Measurements from ENCODE around the gene PARK7. TPM values are rescaled to one million over a fixed set of nuclear protein-coding genes. Genes with fewer than 3 reads are reported as not detected.
"Not testable (repeated sequence)": the region's sequence is repeated elsewhere in the genome, so short reads cannot be mapped to it uniquely, and the experiment has no call there.

Gene PARK7
- total and polyA plus RNA-seq, 7 experiments from 2014 or later = 97.1 to 364 (median 114) TPM

DNA sequence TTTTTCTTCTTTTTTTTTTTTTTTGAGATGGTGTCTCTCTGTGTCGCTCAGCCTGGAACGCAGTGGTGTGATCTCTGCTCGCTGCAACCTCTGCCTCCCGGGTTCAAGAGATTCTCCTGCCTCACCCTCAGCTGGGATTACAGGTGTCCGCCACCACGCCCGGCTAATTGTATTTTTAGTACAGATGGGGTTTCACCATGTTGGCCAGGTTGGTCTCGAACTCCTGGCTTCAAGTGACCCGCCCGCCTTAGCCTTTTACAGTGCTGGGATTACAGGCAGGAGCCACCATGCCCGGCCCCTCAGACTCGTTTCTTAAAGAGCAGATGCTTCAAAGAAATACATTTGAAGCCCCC lies 1.8 kb downstream of the PARK7 start:
- H3K27me3 ChIP-seq (ENCODE audit: control insufficient read depth in 2 of 2, insufficient read depth in 2 of 2, low read length in 2 of 2); DNase-seq; ATAC-seq; H3K27me3 Mint-ChIP-seq; H3K9me3 Mint-ChIP-seq; H3K27ac ChIP-seq (ENCODE audit: low read depth, low read length); H3K9me3 ChIP-seq (ENCODE audit: control insufficient read depth in 2 of 3, low read length in 3 of 3); CTCF ChIA-PET; H3K4me3 ChIP-seq (ENCODE audit: low read length): not testable (repeated sequence)
- intact Hi-C loops (cut with micrococcal nuclease) = loop anchor here in 1 of 2 donors (10.0 kb wide), 1 partner anchor 1571 kb away; the partner anchor contains the start of gene SLC25A33
- Mint-ChIP-seq H3K4me1 (peaks cover 23 to 83% (median 63%) of the 10 kb centered on the region in 7 donors), H3K27ac (peak overlapping the region in 7 of 9 donors; percentile 28 to 97 (median 79)), H3K36me3 (peaks cover 0 to 31% (median 17%) of the 10 kb centered on the region in 5 donors), H3K4me3 (peak overlapping the region; percentile 45 to 100 (median 91))
- peaks cover 21 to 39% of the 10 kb centered on the region in 2 donors for H3K4me1 ChIP-seq (ENCODE audit: control insufficient read depth in 2 of 2, insufficient read depth in 2 of 2, low read length in 2 of 2)
- POLR2A ChIA-PET = interaction anchor here (0.7 to 1.2 kb wide), 3 partner anchors 12 to 31 kb away, joined by 3 to 5 read pairs (median 3); no protein-coding TSS in a partner anchor
- peaks cover 0 to 41% (median 8%) of the 10 kb centered on the region in 3 experiments for H3K36me3 ChIP-seq (ENCODE audit: control insufficient read depth in 2 of 3, insufficient read depth in 3 of 3, low read length in 3 of 3)

DNA sequence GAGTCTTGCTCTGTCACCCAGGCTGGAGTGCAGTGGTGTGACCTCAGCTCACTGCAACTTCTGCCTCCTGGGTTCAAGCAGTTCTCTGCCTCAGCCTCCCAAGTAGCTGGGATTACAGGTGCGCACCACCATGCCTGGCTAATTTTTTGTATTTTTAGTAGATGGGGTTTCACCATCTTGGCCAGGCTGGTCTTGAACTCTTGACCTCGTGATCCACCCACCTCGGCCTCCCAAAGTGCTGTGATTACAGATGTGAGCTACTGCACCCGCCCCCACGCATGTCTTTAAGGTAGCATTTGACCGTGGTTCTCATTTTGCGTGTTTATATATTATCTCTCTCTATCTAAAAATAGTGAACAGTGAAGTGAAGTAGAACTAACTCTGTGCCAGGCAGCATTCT lies 2.3 kb downstream of the PARK7 start:
- H3K4me3 ChIP-seq (ENCODE audit: low read length); DNase-seq; CTCF ChIA-PET; H3K9me3 Mint-ChIP-seq; H3K27me3 ChIP-seq (ENCODE audit: control insufficient read depth in 2 of 2, insufficient read depth in 2 of 2, low read length in 2 of 2); H3K9me3 ChIP-seq (ENCODE audit: control insufficient read depth in 2 of 3, low read length in 3 of 3); H3K27ac ChIP-seq (ENCODE audit: low read depth, low read length); ATAC-seq; H3K27me3 Mint-ChIP-seq; POLR2A ChIA-PET: not testable (repeated sequence)
- H3K4me1 Mint-ChIP-seq = peaks cover 26 to 85% (median 65%) of the 10 kb centered on the region in 7 donors
- Histone ChIP-seq H3K36me3 (ENCODE audit: control insufficient read depth in 2 of 3, insufficient read depth in 3 of 3, low read length in 3 of 3) (peaks cover 2 to 46% (median 8%) of the 10 kb centered on the region in 3 experiments), H3K4me1 (ENCODE audit: control insufficient read depth in 2 of 2, insufficient read depth in 2 of 2, low read length in 2 of 2) (peaks cover 21 to 39% of the 10 kb centered on the region in 2 donors)
- peaks cover 0 to 33% (median 17%) of the 10 kb centered on the region in 5 donors for H3K36me3 Mint-ChIP-seq
- peak overlapping the region in 9 of 10 donors; percentile 36 to 99 (median 61) for H3K4me3 Mint-ChIP-seq
- peak overlapping the region in 5 of 9 donors; percentile 8 to 79 (median 61) for H3K27ac Mint-ChIP-seq
- intact Hi-C loops (cut with micrococcal nuclease) = loop anchor here in 1 of 2 donors (10.0 kb wide), 1 partner anchor 1571 kb away; the partner anchor contains the start of gene SLC25A33

DNA sequence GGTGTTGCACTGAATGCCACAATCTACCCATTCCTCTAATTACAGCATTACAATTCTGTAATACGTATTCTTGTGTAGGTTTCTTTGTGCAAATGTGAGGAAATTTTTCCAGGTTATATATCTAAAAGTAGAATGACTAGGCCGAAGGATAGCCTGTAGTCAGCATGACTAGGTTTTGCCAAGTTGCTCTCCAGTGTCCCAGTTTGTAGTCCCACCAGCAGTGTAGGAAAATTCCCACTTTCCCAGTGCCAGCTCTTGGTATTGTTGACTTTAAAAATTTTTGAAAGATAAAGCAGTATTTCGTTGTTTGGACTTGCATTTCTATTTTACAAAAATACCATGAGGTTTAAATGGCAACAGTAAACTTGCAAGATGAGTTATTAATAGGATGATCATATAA lies 3.0 kb downstream of the PARK7 start:
- intact Hi-C loops (cut with micrococcal nuclease) = loop anchor here in 1 of 2 donors (10.0 kb wide), 1 partner anchor 1570 kb away; the partner anchor contains the start of gene SLC25A33
- peaks cover 26 to 82% (median 64%) of the 10 kb centered on the region in 7 donors for H3K4me1 Mint-ChIP-seq
- no peaks in the 10 kb centered on the region for H3K27me3 Mint-ChIP-seq
- no peaks in the 10 kb centered on the region for H3K27me3 ChIP-seq (ENCODE audit: control insufficient read depth in 2 of 2, insufficient read depth in 2 of 2, low read length in 2 of 2)
- H3K9me3 ChIP-seq (ENCODE audit: control insufficient read depth in 2 of 3, low read length in 3 of 3) = no peaks in the 10 kb centered on the region
- peak overlapping the region in 4 of 10 donors; percentile 4 to 99 (median 12) for H3K4me3 Mint-ChIP-seq
- CTCF ChIA-PET = interaction anchor here (0.6 to 0.9 kb wide), 3 partner anchors 9 to 991 kb away, joined by 3 to 4 read pairs (median 4); no protein-coding TSS in a partner anchor
- no peak for ATAC-seq
- POLR2A ChIA-PET = no interaction called here
- H3K36me3 Mint-ChIP-seq = peaks cover 0 to 36% (median 21%) of the 10 kb centered on the region in 5 donors
- peaks cover 0 to 4% (median 0%) of the 10 kb centered on the region in 11 donors for H3K9me3 Mint-ChIP-seq
- H3K4me3 ChIP-seq (ENCODE audit: low read length) = no peak overlapping the region
- peak overlapping the region in 2 of 9 donors; percentile 19 to 43 for H3K27ac Mint-ChIP-seq
- no peak for DNase-seq
- no peak overlapping the region for H3K27ac ChIP-seq (ENCODE audit: low read depth, low read length)
- H3K4me1 ChIP-seq (ENCODE audit: control insufficient read depth in 2 of 2, insufficient read depth in 2 of 2, low read length in 2 of 2) = peaks cover 21 to 39% of the 10 kb centered on the region in 2 donors
- H3K36me3 ChIP-seq (ENCODE audit: control insufficient read depth in 2 of 3, insufficient read depth in 3 of 3, low read length in 3 of 3) = peaks cover 7 to 49% (median 8%) of the 10 kb centered on the region in 3 experiments

DNA sequence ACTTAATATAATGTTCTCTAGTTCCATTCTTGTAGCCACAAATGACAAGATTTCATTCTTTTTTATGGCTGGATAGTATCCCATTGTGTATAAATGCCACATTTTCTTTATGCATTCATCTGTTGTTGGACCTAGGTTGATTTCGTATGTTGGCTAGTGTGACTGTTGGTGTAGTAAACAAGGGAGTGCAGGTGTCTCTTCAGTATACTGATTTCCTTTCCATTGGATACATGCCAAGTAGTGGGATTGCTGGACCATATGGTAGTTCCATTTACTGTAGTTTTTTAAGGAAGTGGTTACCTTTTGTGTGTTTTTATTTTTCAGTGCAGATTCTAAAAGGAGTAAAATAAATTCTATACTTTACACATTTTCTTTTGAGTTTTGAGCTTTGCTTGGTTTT lies 5.7 kb downstream of the PARK7 start:
- Histone ChIP-seq H3K9me3 (ENCODE audit: control insufficient read depth in 2 of 3, low read length in 3 of 3) (no peaks in the 10 kb centered on the region), H3K36me3 (ENCODE audit: control insufficient read depth in 2 of 3, insufficient read depth in 3 of 3, low read length in 3 of 3) (peaks cover 15 to 74% (median 26%) of the 10 kb centered on the region in 3 experiments), H3K27me3 (ENCODE audit: control insufficient read depth in 2 of 2, insufficient read depth in 2 of 2, low read length in 2 of 2) (no peaks in the 10 kb centered on the region), H3K4me1 (ENCODE audit: control insufficient read depth in 2 of 2, insufficient read depth in 2 of 2, low read length in 2 of 2) (peaks cover 15 to 30% of the 10 kb centered on the region in 2 donors), H3K27ac (ENCODE audit: low read depth, low read length) (no peak overlapping the region), H3K4me3 (ENCODE audit: low read length) (no peak overlapping the region)
- no peaks in the 10 kb centered on the region for H3K27me3 Mint-ChIP-seq
- H3K27ac Mint-ChIP-seq = peak overlapping the region in 7 of 9 donors; percentile 1 to 77 (median 36)
- DNase-seq (no peak), ATAC-seq (no peak)
- CTCF ChIA-PET = interaction anchor here (1.2 kb wide), 1 partner anchor 18 kb away, joined by 3 read pairs; no protein-coding TSS in a partner anchor
- peaks cover 0 to 53% (median 35%) of the 10 kb centered on the region in 5 donors for H3K36me3 Mint-ChIP-seq
- POLR2A ChIA-PET = interaction anchor here (0.6 kb wide), 1 partner anchor 9 kb away, joined by 3 read pairs; no protein-coding TSS in a partner anchor
- peak overlapping the region in 6 of 10 donors; percentile 0 to 38 (median 4) for H3K4me3 Mint-ChIP-seq
- intact Hi-C loops (cut with micrococcal nuclease) = loop anchor here in 1 of 2 donors (10.0 kb wide), 1 partner anchor 1568 kb away; the partner anchor contains the start of gene SLC25A33
- peaks cover 23 to 65% (median 49%) of the 10 kb centered on the region in 7 donors for H3K4me1 Mint-ChIP-seq
- no peaks in the 10 kb centered on the region for H3K9me3 Mint-ChIP-seq

DNA sequence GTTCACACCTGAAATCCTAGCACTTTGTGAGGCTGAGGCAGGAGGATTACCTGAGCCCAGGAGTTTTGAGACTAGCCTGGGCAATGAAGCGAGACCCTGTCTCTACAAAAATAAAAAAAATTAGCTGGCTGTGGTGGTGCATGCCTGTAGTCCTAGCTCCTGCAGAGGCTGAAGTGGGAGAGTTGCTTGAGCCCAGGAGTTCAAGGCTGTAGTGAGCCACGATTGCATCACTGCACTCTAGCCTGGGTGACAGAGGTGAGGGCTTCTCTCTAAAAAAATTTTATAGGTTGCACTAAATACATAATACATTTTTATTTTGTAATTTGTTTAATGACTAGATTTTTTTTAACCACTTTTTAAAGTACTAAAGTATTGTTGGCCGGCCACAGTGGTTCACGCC lies 6.1 kb downstream of the PARK7 start:
- H3K27me3 ChIP-seq (ENCODE audit: control insufficient read depth in 2 of 2, insufficient read depth in 2 of 2, low read length in 2 of 2) = no peaks in the 10 kb centered on the region
- intact Hi-C loops (cut with micrococcal nuclease) = loop anchor here in 1 of 2 donors (10.0 kb wide), 1 partner anchor 1567 kb away; the partner anchor contains the start of gene SLC25A33
- POLR2A ChIA-PET = interaction anchor here (1.4 kb wide), 1 partner anchor 18 kb away, joined by 4 read pairs; no protein-coding TSS in a partner anchor
- H3K27ac ChIP-seq (ENCODE audit: low read depth, low read length) = no peak overlapping the region
- H3K36me3 Mint-ChIP-seq = peaks cover 0 to 57% (median 35%) of the 10 kb centered on the region in 5 donors
- H3K27ac Mint-ChIP-seq = peak overlapping the region in 2 of 9 donors; percentile 48 to 71
- H3K27me3 Mint-ChIP-seq = no peaks in the 10 kb centered on the region
- ATAC-seq = no peak
- H3K36me3 ChIP-seq (ENCODE audit: control insufficient read depth in 2 of 3, insufficient read depth in 3 of 3, low read length in 3 of 3) = peaks cover 15 to 77% (median 26%) of the 10 kb centered on the region in 3 experiments
- no peaks in the 10 kb centered on the region for H3K9me3 Mint-ChIP-seq
- no peak for DNase-seq
- H3K4me3 ChIP-seq (ENCODE audit: low read length) = no peak overlapping the region
- CTCF ChIA-PET = interaction anchor here (1.2 kb wide), 1 partner anchor 18 kb away, joined by 3 read pairs; no protein-coding TSS in a partner anchor
- no peaks in the 10 kb centered on the region for H3K9me3 ChIP-seq (ENCODE audit: control insufficient read depth in 2 of 3, low read length in 3 of 3)
- H3K4me3 Mint-ChIP-seq = peak overlapping the region in 1 of 10 donors; percentile 38
- H3K4me1 ChIP-seq (ENCODE audit: control insufficient read depth in 2 of 2, insufficient read depth in 2 of 2, low read length in 2 of 2) = peaks cover 11 to 26% of the 10 kb centered on the region in 2 donors
- peaks cover 23 to 60% (median 45%) of the 10 kb centered on the region in 7 donors for H3K4me1 Mint-ChIP-seq

DNA sequence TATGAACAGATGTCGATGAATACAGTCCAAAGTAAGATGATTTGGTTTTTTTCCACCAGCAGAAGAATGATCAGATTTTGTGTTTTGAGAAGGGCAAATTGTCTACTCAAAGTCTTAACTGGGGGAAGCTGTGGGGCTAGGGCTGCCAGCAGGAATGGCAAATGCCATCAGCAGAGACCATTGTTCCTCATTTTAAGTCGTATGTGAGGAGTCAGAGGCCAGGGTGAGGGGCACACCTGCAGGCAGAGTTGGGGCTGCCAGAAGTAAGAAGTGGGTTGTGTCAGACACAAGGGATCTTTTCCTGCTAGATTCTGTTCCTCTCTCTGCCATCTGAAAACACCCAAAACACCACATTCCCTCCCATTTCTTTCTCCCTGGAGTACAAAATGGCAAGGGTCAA lies 8.7 kb downstream of the PARK7 start:
- H3K27me3 ChIP-seq (ENCODE audit: control insufficient read depth in 2 of 2, insufficient read depth in 2 of 2, low read length in 2 of 2) = no peaks in the 10 kb centered on the region
- peaks cover 18 to 38% (median 24%) of the 10 kb centered on the region in 7 donors for H3K4me1 Mint-ChIP-seq
- no peak overlapping the region for H3K4me3 ChIP-seq (ENCODE audit: low read length)
- POLR2A ChIA-PET = interaction anchor here (1.6 kb wide), 1 partner anchor 8 kb away, joined by 6 read pairs; the partner anchor contains the start of gene PARK7
- H3K9me3 Mint-ChIP-seq = no peaks in the 10 kb centered on the region
- peaks cover 0 to 7% of the 10 kb centered on the region in 2 donors for H3K4me1 ChIP-seq (ENCODE audit: control insufficient read depth in 2 of 2, insufficient read depth in 2 of 2, low read length in 2 of 2)
- peaks cover 15 to 65% (median 25%) of the 10 kb centered on the region in 3 experiments for H3K36me3 ChIP-seq (ENCODE audit: control insufficient read depth in 2 of 3, insufficient read depth in 3 of 3, low read length in 3 of 3)
- CTCF ChIA-PET = interaction anchor here (0.7 to 1.7 kb wide), 2 partner anchors 10 to 483 kb away, joined by 4 read pairs; no protein-coding TSS in a partner anchor
- intact Hi-C loops (cut with micrococcal nuclease) = no loop called here
- no peak overlapping the region for H3K27ac ChIP-seq (ENCODE audit: low read depth, low read length)
- peaks cover 0 to 47% (median 33%) of the 10 kb centered on the region in 5 donors for H3K36me3 Mint-ChIP-seq
- H3K9me3 ChIP-seq (ENCODE audit: control insufficient read depth in 2 of 3, low read length in 3 of 3) = no peaks in the 10 kb centered on the region
- no peak overlapping the region for H3K4me3 Mint-ChIP-seq
- DNase-seq (no peak), ATAC-seq (no peak)
- no peaks in the 10 kb centered on the region for H3K27me3 Mint-ChIP-seq
- H3K27ac Mint-ChIP-seq = peak overlapping the region in 1 of 9 donors; percentile 47

Data from naive thymus-derived CD4-positive, alpha-beta T cell (primary cell).